A549 (cell line): Measurements from ENCODE around the gene PPCDC. TPM values are rescaled to one million over a fixed set of nuclear protein-coding genes. Genes with fewer than 3 reads are reported as not detected.
A peak's percentile ranks its signal among the peaks of the same experiment; 100 is the strongest.
"Not testable (repeated sequence)": the region's sequence is repeated elsewhere in the genome, so short reads cannot be mapped to it uniquely, and the experiment has no call there.

Experiments used
- ATAC-seq, 2 experiments: fragments of 200-7000 bp in 1 of 2; fragments of >200 bp in 1 of 2; cut with Nextera tagmentation in 1 of 2; cut with Tn5 transposase in 1 of 2; 3 replicates each; pipeline versions ENCODE4 v1.8.0 to v1.9.1; 2018 to 2020; ENCODE audit warnings: mild to moderate bottlenecking in 1 of 2, moderate library complexity in 1 of 2
- CTCF ChIA-PET: fragments of 300-600 bp; sonication (Branson Sonifier 250); formaldehyde crosslinking; extraction: SDS; loops from one replicate; lab custom pipeline; 2021; ENCODE audit warnings: antibody characterized with exemption, inconsistent platforms; lab: Yijun Ruan, JAX
- POLR2A ChIA-PET: fragments of 350-600 bp; formaldehyde crosslinking; extraction: SDS; loops from one replicate; lab custom pipeline; 2021; ENCODE audit warnings: antibody characterized with exemption, inconsistent platforms; lab: Yijun Ruan, JAX
- DNase-seq, 2 experiments: peaks; one replicate each; pipeline versions ENCODE4 v3.0.0 to v3.0.0-alpha.2; 2011 to 2016; ENCODE audit warnings: low read depth in 1 of 2, low spot score in 1 of 2
- FAIRE-seq: peaks from 2 replicates; lab custom pipeline; 2011; peaks lifted over from hg19 to GRCh38; lab: Jason Lieb, UNC
- H3K27ac ChIP-seq, 2 experiments: fragments of >200 bp; sonication (Bioruptor Twin); formaldehyde crosslinking; 3 replicates each; pipeline ENCODE4 v1.5.1; 2016 to 2017
- H3K4me1 ChIP-seq: fragments of >200 bp; sonication (Bioruptor Twin); formaldehyde crosslinking; 3 replicates; pipeline ENCODE4 v1.6.1; 2016
- H3K4me2 ChIP-seq: fragments of >200 bp; sonication (Bioruptor Twin); formaldehyde crosslinking; 3 replicates; pipeline ENCODE4 v1.6.1; 2016
- H3K4me3 ChIP-seq: fragments of >200 bp; sonication (Bioruptor Twin); formaldehyde crosslinking; 3 replicates; pipeline ENCODE4 v1.5.1; 2016
- H3K9me3 ChIP-seq: fragments of >200 bp; sonication (Bioruptor Twin); formaldehyde crosslinking; 3 replicates; pipeline ENCODE4 v1.6.1; 2016
- EHMT2 ChIP-seq: fragments of 200-600 bp; sonication (generic); IDR thresholded peaks from 2 replicates; pipeline ENCODE4 v1.6.1; 2016; ENCODE audit warnings: antibody characterized with exemption, low read depth, mild to moderate bottlenecking, moderate library complexity
- EP300 ChIP-seq, 2 experiments: fragments of >200 bp; sonication (Bioruptor Twin); formaldehyde crosslinking; IDR thresholded peaks; 2 replicates in 1 of 2; 3 replicates in 1 of 2; pipeline ENCODE4 v1.6.1; 2016 to 2017
- FOSL2 ChIP-seq, 2 experiments: fragments of 450-650 bp in 1 of 2; fragments of >200 bp in 1 of 2; sonication (Bioruptor Twin) in 1 of 2; formaldehyde crosslinking; IDR thresholded peaks; 2 replicates each; pipeline versions ENCODE4 v1.5.0 to v1.6.1; 2016 to 2020; ENCODE audit warnings: mild to moderate bottlenecking in 1 of 2, moderate library complexity in 1 of 2
- HOXB13 ChIP-seq: fragments of 250-450 bp; sonication (Bioruptor Pico); IDR thresholded peaks from 2 replicates; pipeline ENCODE4 v1.5.0; 2020; ENCODE audit warnings: low read depth, mild to moderate bottlenecking, moderate library complexity
- JUN ChIP-seq, 2 experiments: fragments of >200 bp; sonication (Bioruptor Twin); formaldehyde crosslinking; IDR thresholded peaks; 2 replicates in 1 of 2; 3 replicates in 1 of 2; pipeline ENCODE4 v1.6.1; 2016 to 2017
- JUNB ChIP-seq: fragments of >200 bp; sonication (Bioruptor Twin); formaldehyde crosslinking; IDR thresholded peaks from 2 replicates; pipeline ENCODE4 v1.6.1; 2016
- KDM5A ChIP-seq: fragments of 200-600 bp; sonication (generic); IDR thresholded peaks from 2 replicates; pipeline ENCODE4 v1.6.1; 2016; ENCODE audit warnings: antibody characterized with exemption, mild to moderate bottlenecking
- MAFK ChIP-seq: fragments of 450-650 bp; IDR thresholded peaks from 2 replicates; pipeline ENCODE4 v1.6.1; 2014; ENCODE audit not compliant: partially characterized antibody
- POLR2AphosphoS2 ChIP-seq: conservative IDR thresholded peaks from 2 replicates; pipeline ENCODE4 v1.6.1; 2012; ENCODE audit warnings: low read length, improper control_type of control experiment, inconsistent platforms
- RAD21 ChIP-seq, 2 experiments: fragments of >200 bp in 1 of 2; sonication (Bioruptor Twin) in 1 of 2; formaldehyde crosslinking in 1 of 2; IDR thresholded peaks in 1 of 2; conservative IDR thresholded peaks in 1 of 2; 2 replicates in 1 of 2; 3 replicates in 1 of 2; pipeline ENCODE4 v1.6.1; 2012 to 2018; ENCODE audit warnings: inconsistent platforms in 1 of 2
- RNF2 ChIP-seq: fragments of 200-600 bp; sonication (generic); IDR thresholded peaks from 2 replicates; pipeline ENCODE4 v1.6.1; 2016; ENCODE audit warnings: low read depth, mild to moderate bottlenecking, antibody characterized with exemption, moderate library complexity, borderline replicate concordance
- SMC3 ChIP-seq: fragments of >200 bp; sonication (Bioruptor Twin); formaldehyde crosslinking; IDR thresholded peaks from 3 replicates; pipeline ENCODE4 v1.6.1; 2018; ENCODE audit warnings: inconsistent platforms
- TP53 ChIP-seq: fragments of 250-450 bp; sonication (Bioruptor Pico); IDR thresholded peaks from 2 replicates; pipeline ENCODE4 v1.5.0; 2021; ENCODE audit warnings: mild to moderate bottlenecking, moderate library complexity
- ZNF302 ChIP-seq: fragments of 250-450 bp; sonication (Bioruptor Pico); IDR thresholded peaks from 2 replicates; pipeline ENCODE4 v1.9.0; 2021; ENCODE audit warnings: inconsistent platforms, mild to moderate bottlenecking, moderate library complexity
- WGBS: methylation state at CpG from one replicate; pipeline ENCODE4 v1.1.6; 2017; ENCODE audit errors: missing lambda C conversion rate; 5-methylcytosine and 5-hydroxymethylcytosine counted together
- polyA plus RNA-seq, 4 experiments: library from polyadenylated mRNA; depleted of rRNA in 3 of 4; stranded (reverse); fragments of >200 nt; fragmentation: RNase III in 1 of 4; extraction: RNeasy Plus Mini Kit Qiagen cat#74134 plus additional on column Dnase treatment in 1 of 4; gene quantifications; 2 replicates in 3 of 4; 3 replicates in 1 of 4; pipeline ENCODE4 v1.2.3, GENCODE V29; 2011 to 2017
- TF ChIP-seq, protein P1 (sequence below): fragments of 250-450 bp; sonication (Bioruptor Pico); IDR thresholded peaks from 2 replicates; pipeline ENCODE4 v1.5.0; 2020; ENCODE audit warnings: low read depth, mild to moderate bottlenecking, moderate library complexity
- TF ChIP-seq, protein P2 (sequence below): IDR thresholded peaks from 2 replicates; pipeline ENCODE4 v1.6.1; 2012
- TF ChIP-seq, protein P3 (sequence below): fragments of 450-650 bp; IDR thresholded peaks from 2 replicates; pipeline ENCODE4 v1.6.1; 2014; ENCODE audit warnings: antibody characterized with exemption

PPCDC gene
- polyA plus RNA-seq, 2 of the 4 experiments (the other 2 are of a cell fraction) = 18.2 to 18.5 TPM

DNA sequence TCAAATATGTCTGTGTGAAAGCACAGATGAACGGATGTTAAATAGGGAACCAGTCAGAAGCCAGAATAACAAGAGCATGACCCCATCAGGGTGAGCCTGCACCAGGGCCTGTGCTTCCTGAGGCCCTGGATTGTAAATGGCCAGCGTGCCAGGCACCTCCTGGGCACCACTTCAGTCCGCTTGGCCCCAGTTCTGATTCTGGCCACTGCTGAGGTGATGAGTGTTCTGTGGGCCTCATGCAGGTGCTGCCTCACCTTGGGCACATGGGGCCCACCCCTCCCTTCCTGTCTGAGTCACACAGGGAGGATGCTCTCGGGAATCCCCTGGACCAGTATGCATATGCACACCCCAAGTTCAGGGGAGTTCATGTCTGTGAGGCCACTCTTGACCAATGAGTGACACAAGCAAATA, 54.2 kb downstream of the PPCDC start:
- CTCF ChIA-PET = interaction anchor here (0.6 kb wide), 1 partner anchor 25 kb away, joined by 4 read pairs; no protein-coding TSS in a partner anchor
- H3K27ac ChIP-seq, DNase-seq, H3K4me1 ChIP-seq, FAIRE-seq, H3K4me3 ChIP-seq, H3K9me3 ChIP-seq, H3K4me2 ChIP-seq, POLR2A ChIA-PET: not testable (repeated sequence)
- ATAC-seq = peak; percentile 27 to 30; a peak in 2 of 6 replicates
- WGBS = 75% methylated on average over 4 of the region's 4 CpGs

DNA sequence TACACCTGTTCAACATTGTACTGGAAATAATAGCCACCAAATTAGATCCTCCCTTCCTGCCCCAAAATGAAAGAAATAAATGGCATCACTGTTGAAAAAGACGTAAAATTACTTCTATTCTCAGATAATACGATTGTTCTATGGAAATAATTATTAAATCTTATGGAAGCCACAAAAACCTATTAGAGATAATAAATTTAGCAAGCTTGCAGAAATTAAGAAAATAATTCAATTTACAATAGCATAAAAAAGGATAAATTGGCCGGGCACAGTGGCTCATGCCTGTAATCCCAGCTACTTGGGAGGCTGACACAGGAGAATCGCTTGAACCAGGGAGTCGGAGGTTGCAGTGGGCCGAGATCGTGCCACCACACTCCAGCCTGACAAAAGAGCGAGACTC, 57.8 kb downstream of the PPCDC start:
- H3K4me2 ChIP-seq = no peak overlapping the region
- no peak for ATAC-seq
- DNase-seq = no peak
- TF ChIP-seq MAFK (peak; percentile 93), JUNB (no peak)
- H3K4me3 ChIP-seq = no peak overlapping the region
- no peaks in the 10 kb centered on the region for H3K4me1 ChIP-seq
- POLR2A ChIA-PET = no interaction called here
- peaks cover 8% of the 10 kb centered on the region; the same call in 2 of the 3 replicates for H3K9me3 ChIP-seq
- CTCF ChIA-PET = interaction anchor here (2.0 kb wide), 1 partner anchor 23 kb away, joined by 5 read pairs; no protein-coding TSS in a partner anchor
- H3K27ac ChIP-seq = no peak overlapping the region
- no peak for FAIRE-seq
- WGBS = 76% methylated on average over 8 of the region's 8 CpGs

DNA sequence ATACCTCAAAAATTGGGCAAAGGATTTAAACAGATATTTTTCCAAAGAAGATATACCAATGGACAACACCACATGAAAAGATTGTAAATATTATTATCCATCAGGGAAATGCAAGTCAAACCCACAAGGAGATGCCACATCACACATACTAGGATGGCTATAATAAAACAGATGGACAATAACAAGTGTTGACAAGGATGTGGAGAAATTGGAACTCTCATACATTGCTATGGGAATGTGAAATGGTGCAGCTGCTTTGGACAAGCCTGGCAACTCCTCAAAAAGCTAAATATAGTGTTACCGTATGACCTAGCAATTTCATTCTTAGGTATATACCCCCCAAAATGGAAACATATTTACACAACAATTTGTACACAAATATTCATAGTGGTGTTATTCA, 59.3 kb downstream of the PPCDC start:
- no peak for ATAC-seq
- POLR2A ChIA-PET = no interaction called here
- 48% methylated on average over 1 of the region's 1 CpG for WGBS
- peak; percentile 7 for FAIRE-seq
- TF ChIP-seq JUN (IDR thresholded peaks at IDR 0.05) (no peak), KDM5A (no peak), POLR2AphosphoS2 (no peak), HOXB13 (CRISPR knock-in tag) (no peak), TP53 (CRISPR knock-in tag) (no peak), EP300 (IDR thresholded peaks at IDR 0.05) (no peak), RAD21 (conservative IDR thresholded peaks at IDR 0.05 in 1 of 2, IDR thresholded peaks at IDR 0.05 in 1 of 2) (no peak), RNF2 (no peak), FOSL2 (IDR thresholded peaks at IDR 0.05) (no peak), FOSL2 (CRISPR knock-in tag; IDR thresholded peaks at IDR 0.05) (no peak), EHMT2 (no peak), SMC3 (no peak), ZNF302 (no peak)
- TF ChIP-seq, protein P1, sequence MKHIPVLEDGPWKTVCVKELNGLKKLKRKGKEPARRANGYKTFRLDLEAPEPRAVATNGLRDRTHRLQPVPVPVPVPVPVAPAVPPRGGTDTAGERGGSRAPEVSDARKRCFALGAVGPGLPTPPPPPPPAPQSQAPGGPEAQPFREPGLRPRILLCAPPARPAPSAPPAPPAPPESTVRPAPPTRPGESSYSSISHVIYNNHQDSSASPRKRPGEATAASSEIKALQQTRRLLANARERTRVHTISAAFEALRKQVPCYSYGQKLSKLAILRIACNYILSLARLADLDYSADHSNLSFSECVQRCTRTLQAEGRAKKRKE (CRISPR knock-in tag) = no peak
- TF ChIP-seq, protein P2, sequence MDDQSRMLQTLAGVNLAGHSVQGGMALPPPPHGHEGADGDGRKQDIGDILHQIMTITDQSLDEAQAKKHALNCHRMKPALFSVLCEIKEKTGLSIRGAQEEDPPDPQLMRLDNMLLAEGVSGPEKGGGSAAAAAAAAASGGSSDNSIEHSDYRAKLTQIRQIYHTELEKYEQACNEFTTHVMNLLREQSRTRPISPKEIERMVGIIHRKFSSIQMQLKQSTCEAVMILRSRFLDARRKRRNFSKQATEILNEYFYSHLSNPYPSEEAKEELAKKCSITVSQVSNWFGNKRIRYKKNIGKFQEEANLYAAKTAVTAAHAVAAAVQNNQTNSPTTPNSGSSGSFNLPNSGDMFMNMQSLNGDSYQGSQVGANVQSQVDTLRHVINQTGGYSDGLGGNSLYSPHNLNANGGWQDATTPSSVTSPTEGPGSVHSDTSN = no peak
- TF ChIP-seq, protein P3, sequence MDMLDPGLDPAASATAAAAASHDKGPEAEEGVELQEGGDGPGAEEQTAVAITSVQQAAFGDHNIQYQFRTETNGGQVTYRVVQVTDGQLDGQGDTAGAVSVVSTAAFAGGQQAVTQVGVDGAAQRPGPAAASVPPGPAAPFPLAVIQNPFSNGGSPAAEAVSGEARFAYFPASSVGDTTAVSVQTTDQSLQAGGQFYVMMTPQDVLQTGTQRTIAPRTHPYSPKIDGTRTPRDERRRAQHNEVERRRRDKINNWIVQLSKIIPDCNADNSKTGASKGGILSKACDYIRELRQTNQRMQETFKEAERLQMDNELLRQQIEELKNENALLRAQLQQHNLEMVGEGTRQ = no peak
- Histone ChIP-seq H3K27ac (no peak overlapping the region), H3K9me3 (0 out of 3 replicates have a peak, but pooled peaks cover 7% of the 10 kb centered on the region), H3K4me1 (no peaks in the 10 kb centered on the region), H3K4me2 (no peak overlapping the region), H3K4me3 (no peak overlapping the region)
- CTCF ChIA-PET = interaction anchor here (0.9 to 1.5 kb wide), 3 partner anchors 8 to 94 kb away, joined by 3 to 4 read pairs (median 4); no protein-coding TSS in a partner anchor
- DNase-seq = no peak

DNA sequence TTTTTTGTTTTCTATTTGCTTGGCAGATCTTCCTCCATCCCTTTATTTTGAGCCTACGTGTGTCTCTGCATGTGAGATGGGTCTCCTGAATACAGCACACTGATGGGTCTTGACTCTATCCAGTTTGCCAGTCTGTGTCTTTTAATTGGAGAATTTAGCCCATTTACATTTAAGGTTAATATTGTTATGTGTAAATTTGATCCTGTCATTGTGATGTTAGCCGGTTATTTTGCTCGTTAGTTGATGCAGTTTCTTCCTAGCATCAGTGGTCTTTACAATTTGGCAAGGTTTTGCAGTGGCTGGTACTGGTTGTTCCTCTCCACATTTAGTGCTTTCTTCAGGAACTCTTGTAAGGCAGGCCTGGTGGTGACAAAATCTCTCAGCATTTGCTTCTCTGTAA, 62.3 kb downstream of the PPCDC start:
- DNase-seq, H3K4me3 ChIP-seq, H3K4me1 ChIP-seq, H3K4me2 ChIP-seq, H3K9me3 ChIP-seq, H3K27ac ChIP-seq, POLR2A ChIA-PET, FAIRE-seq, ATAC-seq, CTCF ChIA-PET: not testable (repeated sequence)
- WGBS = 49% methylated on average over 3 of the region's 3 CpGs
